Heart left ventricle (tissue), 13 donors: ENCODE results near the gene SNX18.

Experiments
- POLR2A ChIP-seq, 2 donors: fragments of 450-650 bp; IDR thresholded peaks; one replicate each; pipeline ENCODE4 v1.6.1; 2017; ENCODE audit warnings: antibody characterized with exemption in 2 of 2, mild to moderate bottlenecking in 2 of 2, moderate library complexity in 2 of 2
- TF ChIP-seq, protein P1 (sequence below), 12 donors: fragments of 200-600 bp; sonication (generic) in 4 of 12; IDR thresholded peaks; one replicate each; pipeline versions ENCODE4 v1.5.0 to v1.8.0; 2018 to 2022; ENCODE audit warnings: antibody characterized with exemption in 12 of 12, mild to moderate bottlenecking in 5 of 12
- donor health status: ischemic (EF 13 %, LVEDD 7.1; RV severe dilation, severe dysfunction).
- donor health status: DM: no; HTN: yes; CAD: no.
- donor health status: DM: no; HTN: no; CAD: no.
- donor health status: ischemic (EF 25% LVEDD 6.9; RV normal size, moderate dysfunction).
- donor health status: ischemic (EF 25% LVEDD 5.7; RV mildly dilated, moderate dysfunction).
- donor health status: ischemic (EF 35%, LVEDD 5.7; RV mildly dilated, moderate dysfunction).
- donor health status: nonischemic (EF 11% LVEDD 7.7; RV severe dilation, severe dysfunction).
- donor health status: DM: yes; HTN: yes; CAD: no.
- donor health status: PGD.
- donor health status: ischemic (EF 29% LVEDD 5.4; RV normal size, mild dysfunction).
- donor health status: nonischemic (EF 23%, LVEDD 6.1; RV moderate dilation, normal function).

DNA sequence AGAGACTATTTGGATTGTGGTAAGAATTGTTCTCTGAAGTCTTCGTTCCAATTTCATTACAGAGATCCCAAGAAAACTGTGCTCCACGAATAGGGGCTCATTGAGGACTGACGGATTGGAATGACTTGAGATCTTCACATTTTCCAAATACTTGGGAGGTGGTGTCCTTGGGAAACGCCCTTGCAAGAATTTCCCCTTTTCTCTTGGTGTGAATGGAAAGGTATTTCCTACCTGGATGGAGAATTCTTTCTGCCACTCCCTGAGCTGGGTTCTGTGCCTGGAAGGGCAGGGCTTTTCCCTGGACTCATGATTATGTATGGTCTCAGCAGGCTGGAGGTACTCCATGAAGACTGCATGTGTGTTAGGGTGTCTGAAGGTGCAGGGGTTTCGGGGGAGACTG, 53.9 kb downstream of the SNX18 start:
- TF ChIP-seq POLR2A (IDR thresholded peaks at IDR 0.05) = no peak
- TF ChIP-seq, protein P1, sequence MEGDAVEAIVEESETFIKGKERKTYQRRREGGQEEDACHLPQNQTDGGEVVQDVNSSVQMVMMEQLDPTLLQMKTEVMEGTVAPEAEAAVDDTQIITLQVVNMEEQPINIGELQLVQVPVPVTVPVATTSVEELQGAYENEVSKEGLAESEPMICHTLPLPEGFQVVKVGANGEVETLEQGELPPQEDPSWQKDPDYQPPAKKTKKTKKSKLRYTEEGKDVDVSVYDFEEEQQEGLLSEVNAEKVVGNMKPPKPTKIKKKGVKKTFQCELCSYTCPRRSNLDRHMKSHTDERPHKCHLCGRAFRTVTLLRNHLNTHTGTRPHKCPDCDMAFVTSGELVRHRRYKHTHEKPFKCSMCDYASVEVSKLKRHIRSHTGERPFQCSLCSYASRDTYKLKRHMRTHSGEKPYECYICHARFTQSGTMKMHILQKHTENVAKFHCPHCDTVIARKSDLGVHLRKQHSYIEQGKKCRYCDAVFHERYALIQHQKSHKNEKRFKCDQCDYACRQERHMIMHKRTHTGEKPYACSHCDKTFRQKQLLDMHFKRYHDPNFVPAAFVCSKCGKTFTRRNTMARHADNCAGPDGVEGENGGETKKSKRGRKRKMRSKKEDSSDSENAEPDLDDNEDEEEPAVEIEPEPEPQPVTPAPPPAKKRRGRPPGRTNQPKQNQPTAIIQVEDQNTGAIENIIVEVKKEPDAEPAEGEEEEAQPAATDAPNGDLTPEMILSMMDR (IDR thresholded peaks at IDR 0.05) = no peak
